ENCODE measurements around the gene PARD3B. TPM values are rescaled to one million over a fixed set of nuclear protein-coding genes. Genes with fewer than 3 reads are reported as not detected.

The PARD3B gene
- total RNA-seq, 1 experiment from 2014 or later, result 5.8 TPM

GRCh38 chr2:204977914-204978313 lies 432.6 kb downstream of the PARD3B start:
- no peak for DNase-seq (ENCODE audit: extremely low read depth, low read depth)

- DNase-seq (ENCODE audit: extremely low read depth, low read depth), result peak; percentile 8
These were observed 437.0 kb downstream of the PARD3B start for GRCh38 chr2:204982303-204982702.

GRCh38 chr2:204984518-204984917 lies 439.2 kb downstream of the PARD3B start:
- DNase-seq (ENCODE audit: extremely low read depth, low read depth), result no peak

DNA sequence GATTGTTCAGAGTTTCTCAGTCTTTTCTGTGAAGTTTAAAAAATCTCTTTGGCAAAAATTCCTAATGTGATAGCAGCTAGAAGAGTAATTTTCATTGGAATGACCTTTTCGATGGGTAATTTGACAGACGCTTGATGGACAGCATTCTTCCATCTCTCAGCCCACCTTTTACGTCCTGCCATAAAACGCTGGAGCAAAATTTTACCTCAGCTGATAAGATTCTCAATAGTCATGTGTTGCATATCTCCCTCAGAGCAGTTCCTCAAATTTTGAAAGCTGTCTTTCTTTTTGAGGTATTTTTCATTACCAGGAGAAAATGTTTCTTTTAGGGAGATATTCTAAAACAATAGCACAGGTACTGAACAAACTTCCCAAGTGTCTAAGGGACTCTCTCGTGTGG lies 441.4 kb downstream of the PARD3B start:
- no peak for DNase-seq (ENCODE audit: extremely low read depth, low read depth)

GRCh38 chr2:204988836-204989235 lies 443.6 kb downstream of the PARD3B start:
- no peak for DNase-seq (ENCODE audit: extremely low read depth, low read depth)

DNA sequence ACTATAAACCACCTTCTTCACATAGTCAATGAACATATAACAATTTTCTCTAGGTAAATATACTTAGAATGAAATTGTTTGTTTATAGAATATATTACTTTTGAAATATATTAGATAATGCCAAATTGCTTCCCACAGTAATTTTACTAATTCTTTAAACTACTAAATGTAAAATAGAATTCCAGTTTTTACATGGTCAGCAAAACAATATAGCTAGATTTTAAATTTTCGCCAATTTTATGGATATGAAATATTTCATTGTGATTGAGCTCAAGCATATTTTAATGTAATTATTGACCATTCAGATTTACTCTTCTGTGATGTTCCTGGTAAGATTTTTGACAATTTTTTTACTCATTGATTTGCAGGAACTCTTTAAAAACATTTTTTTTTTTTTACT lies 444.6 kb downstream of the PARD3B start:
- DNase-seq (ENCODE audit: extremely low read depth, low read depth), result no peak

DNA sequence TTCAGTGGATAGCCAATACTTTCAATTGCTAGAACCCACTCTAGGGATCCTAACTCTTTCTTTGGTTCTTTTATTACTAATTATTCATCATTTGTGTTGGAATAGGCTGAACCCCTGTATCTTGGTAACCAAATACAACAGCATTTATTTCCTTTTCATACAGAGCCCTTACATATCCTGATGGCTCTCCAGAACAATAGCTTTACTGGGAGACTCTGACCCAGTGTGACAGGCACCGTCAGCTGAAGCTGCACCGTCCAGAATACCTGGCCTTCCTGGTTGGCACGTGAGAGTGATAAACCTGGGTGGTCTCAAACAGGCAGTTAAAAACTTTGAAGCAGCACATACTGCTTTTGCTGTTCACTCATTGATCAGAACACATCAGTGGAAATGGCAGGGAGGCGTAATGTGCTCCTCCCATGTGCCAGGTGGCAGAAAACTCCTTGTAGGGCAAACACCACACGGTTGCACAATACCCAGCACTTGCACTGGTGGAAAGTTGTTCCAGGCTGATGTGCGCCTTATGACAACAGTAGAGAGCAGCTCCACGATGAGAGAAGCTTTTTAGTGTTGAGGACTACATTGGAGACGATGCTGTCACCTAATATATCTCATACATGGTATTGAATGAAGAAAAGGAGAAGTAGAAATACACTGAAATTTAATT lies 456.2 kb downstream of the PARD3B start:
- DNase-seq (ENCODE audit: extremely low read depth, low read depth), result no peak

- DNase-seq (ENCODE audit: extremely low read depth, low read depth), result no peak
These were observed 457.1 kb downstream of the PARD3B start for GRCh38 chr2:205002390-205002789.

DNA sequence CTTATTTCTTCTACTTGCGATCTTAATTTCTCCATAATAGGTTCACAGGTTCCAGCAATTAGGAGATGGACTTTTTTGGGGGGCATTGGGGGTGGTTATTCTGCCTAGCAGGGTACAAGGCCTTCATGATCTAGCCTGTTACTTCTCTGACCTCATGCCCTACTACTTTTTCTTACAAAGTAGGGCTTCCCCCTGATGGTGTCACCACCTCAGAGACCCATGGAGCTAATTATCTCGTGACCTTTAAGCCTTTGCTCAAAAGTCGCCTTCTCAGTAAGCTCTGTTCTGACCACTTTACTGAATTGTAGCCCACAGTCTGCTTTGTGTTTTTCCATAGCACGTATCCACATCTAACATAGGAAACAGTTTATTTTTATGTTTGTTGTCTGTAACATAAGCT lies 458.0 kb downstream of the PARD3B start:
- no peak for DNase-seq (ENCODE audit: extremely low read depth, low read depth)

GRCh38 chr2:205010196-205010595 lies 464.9 kb downstream of the PARD3B start:
- DNase-seq (ENCODE audit: extremely low read depth, low read depth), result no peak

GRCh38 chr2:205011031-205011430 lies 465.8 kb downstream of the PARD3B start:
- no peak for DNase-seq (ENCODE audit: extremely low read depth, low read depth)

GRCh38 chr2:205012961-205013360 lies 467.7 kb downstream of the PARD3B start:
- DNase-seq (ENCODE audit: extremely low read depth, low read depth), result no peak

- DNase-seq (ENCODE audit: extremely low read depth, low read depth), result no peak
These were observed 468.3 kb downstream of the PARD3B start for GRCh38 chr2:205013586-205013985.

DNA sequence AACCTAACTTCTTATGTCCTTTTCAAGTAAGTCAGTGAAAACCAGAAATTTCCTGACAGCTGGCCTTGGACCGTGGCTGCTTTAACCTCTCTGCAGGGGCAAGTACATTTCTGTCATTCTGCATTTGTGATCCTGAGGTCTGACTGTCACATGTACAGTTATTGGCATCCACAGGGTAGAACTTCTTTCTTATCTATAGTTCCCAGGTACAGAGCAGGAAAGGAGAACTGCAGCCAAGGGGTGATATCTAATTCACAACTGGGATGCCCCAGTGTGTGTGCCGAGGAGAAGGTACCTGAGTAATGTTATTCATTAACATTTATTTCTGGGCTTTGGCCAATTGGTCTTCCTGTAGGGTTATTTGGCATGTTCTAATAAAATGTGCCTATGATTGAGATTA lies 468.9 kb downstream of the PARD3B start:
- no peak for DNase-seq (ENCODE audit: extremely low read depth, low read depth)

GRCh38 chr2:205017381-205017780 lies 472.1 kb downstream of the PARD3B start:
- no peak for DNase-seq (ENCODE audit: extremely low read depth, low read depth)

DNA sequence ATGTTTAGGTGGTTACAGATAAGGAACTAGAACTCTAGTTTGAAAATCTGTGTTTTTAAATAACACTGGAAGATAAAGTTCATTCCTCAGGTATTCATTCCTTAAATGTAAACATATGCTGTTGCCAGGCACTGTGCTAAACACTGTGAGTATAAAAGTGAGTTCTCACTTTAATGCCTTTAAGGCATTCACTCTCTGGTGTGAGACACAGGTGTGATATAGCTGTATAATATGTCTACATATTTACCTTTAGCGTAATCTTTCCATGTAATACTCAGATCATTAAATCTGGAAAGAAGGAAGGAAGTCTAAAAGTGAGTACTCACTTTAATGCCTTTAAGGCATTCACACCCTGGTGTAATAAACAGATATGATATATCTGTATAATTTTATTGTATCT lies 472.6 kb downstream of the PARD3B start:
- no peak for DNase-seq (ENCODE audit: extremely low read depth, low read depth)

DNA sequence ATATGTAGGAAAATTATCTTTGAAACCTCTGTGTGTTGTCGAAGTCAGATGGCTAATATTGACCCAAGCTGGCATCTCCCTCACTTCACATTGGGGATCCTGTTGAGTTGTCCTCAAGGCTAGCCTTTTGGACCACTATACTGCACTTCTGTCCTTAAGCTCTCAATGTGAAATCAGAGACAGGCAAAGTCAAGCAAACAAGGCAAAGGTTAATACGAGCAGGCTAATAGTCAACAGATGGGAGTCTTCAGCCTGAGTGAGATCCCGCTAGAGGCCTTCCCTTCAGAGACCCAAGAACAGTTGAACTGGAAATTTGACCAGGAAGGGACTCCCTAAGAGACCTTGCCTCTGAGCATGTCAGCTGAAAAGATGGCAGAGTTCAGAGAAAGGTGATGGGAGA lies 475.4 kb downstream of the PARD3B start:
- no peak for DNase-seq (ENCODE audit: extremely low read depth, low read depth)

DNA sequence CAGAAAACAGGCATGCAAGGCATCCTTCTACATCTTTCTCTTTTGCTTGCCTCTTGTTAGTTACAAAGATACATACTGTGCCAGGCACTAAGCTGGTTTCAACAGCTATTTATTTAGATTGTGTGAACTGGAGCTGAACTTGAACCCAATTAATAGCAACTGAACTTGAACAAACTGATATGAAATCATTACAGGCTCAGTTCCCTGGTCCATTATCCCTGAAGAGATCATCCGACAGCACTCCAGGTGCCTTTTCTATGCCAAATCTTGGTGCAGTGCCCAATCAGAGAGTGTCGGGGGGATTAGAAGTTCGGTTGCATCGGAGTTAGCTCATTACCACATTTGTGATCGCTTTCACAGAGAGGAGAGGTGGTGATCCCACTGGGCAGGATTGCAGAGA lies 477.6 kb downstream of the PARD3B start:
- DNase-seq (ENCODE audit: extremely low read depth, low read depth), result no peak

- peak; percentile 85 for DNase-seq (ENCODE audit: extremely low read depth, low read depth)
These were observed 479.7 kb downstream of the PARD3B start for GRCh38 chr2:205024822-205025518.

- no peak for DNase-seq (ENCODE audit: extremely low read depth, low read depth)
These were observed 480.4 kb downstream of the PARD3B start for GRCh38 chr2:205025580-205026240.

- DNase-seq (ENCODE audit: extremely low read depth, low read depth), result no peak
These were observed 485.4 kb downstream of the PARD3B start for GRCh38 chr2:205030695-205031094.

GRCh38 chr2:205032093-205032551 lies 486.8 kb downstream of the PARD3B start:
- no peak for DNase-seq (ENCODE audit: extremely low read depth, low read depth)

Data from NCI-H460 (cell line).